SU-DHL-6 (cell line): ENCODE measurements around the gene DPP10.

Experiments used
- EZH2phosphoT487 ChIP-seq: fragments of 200-600 bp; sonication (generic), shearing (Covaris generic); conservative IDR thresholded peaks from 2 replicates; pipeline ENCODE4 v1.6.1; 2018; ENCODE audit warnings: mild to moderate bottlenecking, antibody characterized with exemption, low read length, moderate library complexity, mixed read lengths
- TF ChIP-seq, protein P1 (sequence below): fragments of 200-600 bp; sonication (generic); IDR thresholded peaks from one replicate; pipeline ENCODE4 v1.5.1; 2017; ENCODE audit warnings: antibody characterized with exemption, mild to moderate bottlenecking, low read length, moderate library complexity; ENCODE audit not compliant: insufficient read depth, poor library complexity, severe bottlenecking

- TF ChIP-seq, protein P1, sequence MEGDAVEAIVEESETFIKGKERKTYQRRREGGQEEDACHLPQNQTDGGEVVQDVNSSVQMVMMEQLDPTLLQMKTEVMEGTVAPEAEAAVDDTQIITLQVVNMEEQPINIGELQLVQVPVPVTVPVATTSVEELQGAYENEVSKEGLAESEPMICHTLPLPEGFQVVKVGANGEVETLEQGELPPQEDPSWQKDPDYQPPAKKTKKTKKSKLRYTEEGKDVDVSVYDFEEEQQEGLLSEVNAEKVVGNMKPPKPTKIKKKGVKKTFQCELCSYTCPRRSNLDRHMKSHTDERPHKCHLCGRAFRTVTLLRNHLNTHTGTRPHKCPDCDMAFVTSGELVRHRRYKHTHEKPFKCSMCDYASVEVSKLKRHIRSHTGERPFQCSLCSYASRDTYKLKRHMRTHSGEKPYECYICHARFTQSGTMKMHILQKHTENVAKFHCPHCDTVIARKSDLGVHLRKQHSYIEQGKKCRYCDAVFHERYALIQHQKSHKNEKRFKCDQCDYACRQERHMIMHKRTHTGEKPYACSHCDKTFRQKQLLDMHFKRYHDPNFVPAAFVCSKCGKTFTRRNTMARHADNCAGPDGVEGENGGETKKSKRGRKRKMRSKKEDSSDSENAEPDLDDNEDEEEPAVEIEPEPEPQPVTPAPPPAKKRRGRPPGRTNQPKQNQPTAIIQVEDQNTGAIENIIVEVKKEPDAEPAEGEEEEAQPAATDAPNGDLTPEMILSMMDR = no peak
- TF ChIP-seq EZH2phosphoT487 = no peak
Measured at GRCh38 chr2:115746151-115746550, 1303.7 kb downstream of the DPP10 start.
